A549 treated with DMSO at 1 μM for 4 hours (cell line): ENCODE results near the gene PLCXD1. TPM values are rescaled to one million over a fixed set of nuclear protein-coding genes. Genes with fewer than 3 reads are reported as not detected.

ENCODE experiments used
- total RNA-seq: library from RNA; stranded (reverse); fragments of 200-300 nt; extraction: Qiagen RNA extraction; gene quantifications from 5 replicates; pipeline ENCODE4 v1.2.3, GENCODE V29; 2022; ENCODE audit warnings: low read depth

Gene PLCXD1
- 35.2 to 40.0 TPM (median 36.0 TPM) in 5 replicates for total RNA-seq

GRCh38 chrX:281166-281999 lies at the start of gene PLCXD1:
TSS of gene PLCXD1 (plus strand) at chrX:281381. CDS start at chrX:284188, 2,807 bp downstream.

GRCh38 chrX:318739-319578 lies 37.8 kb downstream of the PLCXD1 start, which contains the start of gene GTPBP6:
TSS of gene GTPBP6 (minus strand) at chrX:318796. CDS start at chrX:318787, 9 bp downstream.

Other genes with a start within 250 kb of the PLCXD1 start
- gene GTPBP6, start 37.4 kb downstream of the PLCXD1 start, total RNA-seq, result 42.4 to 58.5 TPM (median 49.0 TPM) in 5 replicates
- 17.0 to 28.1 TPM (median 22.3 TPM) in 5 replicates for gene PPP2R3B, start 105.5 kb downstream of the PLCXD1 start, total RNA-seq